D721Med (cell line): ENCODE data around the gene EGLN1.

ENCODE experiments used
- DNase-seq: peaks from one replicate; pipeline ENCODE4 v3.0.0; 2011; ENCODE audit warnings: low spot score; ENCODE audit not compliant: insufficient read length
- FAIRE-seq: peaks from 2 replicates; lab custom pipeline; 2011; peaks lifted over from hg19 to GRCh38; lab: Jason Lieb, UNC
- CTCF ChIP-seq: IDR thresholded peaks from 2 replicates; pipeline ENCODE4 v1.5.1; 2012; ENCODE audit warnings: mild to moderate bottlenecking, control low read depth; ENCODE audit not compliant: insufficient read depth; ENCODE audit errors: missing control alignments

The EGLN1 gene

GRCh38 chr1:231419738-231420298, 2.3 kb downstream of the EGLN1 start:
- peak; percentile 73 for FAIRE-seq
- DNase-seq, result no peak
- no peak for TF ChIP-seq CTCF

GRCh38 chr1:231419147-231419546, 2.9 kb downstream of the EGLN1 start:
- FAIRE-seq (peak; percentile 71), DNase-seq (no peak)
- no peak for TF ChIP-seq CTCF

- no peak for DNase-seq
- TF ChIP-seq CTCF, result no peak
- FAIRE-seq, result no peak
Measured at GRCh38 chr1:231418741-231419107, 3.4 kb downstream of the EGLN1 start.

- FAIRE-seq (peak; percentile 6), DNase-seq (no peak)
- TF ChIP-seq CTCF, result no peak
Measured at GRCh38 chr1:231418101-231418740, 3.9 kb downstream of the EGLN1 start.

GRCh38 chr1:231417513-231417912, 4.6 kb downstream of the EGLN1 start:
- TF ChIP-seq CTCF, result no peak

GRCh38 chr1:231416901-231417300, 5.2 kb downstream of the EGLN1 start:
- TF ChIP-seq CTCF, result no peak
- DNase-seq (no peak), FAIRE-seq (no peak)

More at GRCh38 chr1:231417513-231417912, 4.6 kb downstream of the EGLN1 start:
- no peak for DNase-seq
- peak; percentile 29 for FAIRE-seq

- no peak for TF ChIP-seq CTCF
- FAIRE-seq (no peak), DNase-seq (no peak)
Measured at GRCh38 chr1:231415018-231415583, 7.0 kb downstream of the EGLN1 start.
